ENCODE results near the gene KDELR1.

KDELR1 gene

GRCh38 chr19:48364598-48365348, 26.6 kb downstream of the KDELR1 start:
- TF ChIP-seq, protein P1, sequence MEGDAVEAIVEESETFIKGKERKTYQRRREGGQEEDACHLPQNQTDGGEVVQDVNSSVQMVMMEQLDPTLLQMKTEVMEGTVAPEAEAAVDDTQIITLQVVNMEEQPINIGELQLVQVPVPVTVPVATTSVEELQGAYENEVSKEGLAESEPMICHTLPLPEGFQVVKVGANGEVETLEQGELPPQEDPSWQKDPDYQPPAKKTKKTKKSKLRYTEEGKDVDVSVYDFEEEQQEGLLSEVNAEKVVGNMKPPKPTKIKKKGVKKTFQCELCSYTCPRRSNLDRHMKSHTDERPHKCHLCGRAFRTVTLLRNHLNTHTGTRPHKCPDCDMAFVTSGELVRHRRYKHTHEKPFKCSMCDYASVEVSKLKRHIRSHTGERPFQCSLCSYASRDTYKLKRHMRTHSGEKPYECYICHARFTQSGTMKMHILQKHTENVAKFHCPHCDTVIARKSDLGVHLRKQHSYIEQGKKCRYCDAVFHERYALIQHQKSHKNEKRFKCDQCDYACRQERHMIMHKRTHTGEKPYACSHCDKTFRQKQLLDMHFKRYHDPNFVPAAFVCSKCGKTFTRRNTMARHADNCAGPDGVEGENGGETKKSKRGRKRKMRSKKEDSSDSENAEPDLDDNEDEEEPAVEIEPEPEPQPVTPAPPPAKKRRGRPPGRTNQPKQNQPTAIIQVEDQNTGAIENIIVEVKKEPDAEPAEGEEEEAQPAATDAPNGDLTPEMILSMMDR (IDR thresholded peaks at IDR 0.05; ENCODE audit: low read depth, low read length): no peak
- peak overlapping the region; percentile 36 for H3K4me3 ChIP-seq (replicated peaks in 1 of 2; ENCODE audit: low read depth in 2 of 2, low read length in 2 of 2)
- no peak for DNase-seq (ENCODE audit: low read depth in 2 of 2)

DNA sequence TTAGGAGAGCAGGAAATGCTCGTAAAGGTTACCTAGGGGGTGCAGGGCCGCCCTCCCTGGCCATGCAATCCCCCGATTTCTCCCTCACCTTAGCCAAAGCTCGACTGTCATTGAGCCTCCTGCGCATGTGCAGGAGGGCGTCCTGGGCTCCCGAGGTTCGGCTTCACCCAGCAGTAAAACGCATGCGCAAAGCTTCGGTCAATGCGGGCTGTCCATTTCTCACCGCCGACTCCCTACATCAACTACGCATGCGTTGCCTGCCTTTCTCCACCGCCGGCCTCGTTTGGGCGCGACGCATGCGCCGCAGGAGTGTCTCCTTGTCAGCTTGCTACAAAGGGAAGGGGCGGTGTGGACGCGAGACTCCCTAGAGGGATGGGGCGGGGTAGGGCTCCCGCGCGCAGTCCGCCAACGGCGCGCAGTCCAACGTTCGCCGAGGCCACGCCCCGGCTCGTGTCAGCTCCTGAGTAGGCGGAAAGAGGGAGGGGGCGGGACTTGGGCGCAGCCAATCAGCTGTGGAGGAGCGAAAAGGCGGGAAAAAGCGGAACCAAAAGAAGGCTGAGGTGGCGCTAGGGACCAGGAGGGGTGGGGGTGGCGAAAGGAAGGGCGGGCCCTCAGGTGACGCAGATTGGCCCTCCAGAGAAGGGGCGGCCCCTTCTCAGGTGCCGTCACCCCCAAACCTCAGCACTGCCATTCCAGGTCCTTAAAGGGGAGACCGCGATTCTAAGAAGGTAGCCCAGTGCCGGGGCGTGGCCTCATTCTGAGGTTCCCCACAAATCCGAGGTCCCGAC, 27.3 kb downstream of the KDELR1 start, which contains the start of the genes SYNGR4 and TMEM143:
Gene SYNGR4, plus strand, starts transcription at position 558 of the 788 bp plus-strand sequence. CDS start 1,476 bp downstream, outside the sequence.
Gene TMEM143, minus strand, starts transcription at position 131 of the 788 bp plus-strand sequence. Its CDS starts 20 bp downstream, at position 111.
- DNase-seq (ENCODE audit: low read depth in 2 of 2): peak; percentile 100
- TF ChIP-seq, protein P1 (IDR thresholded peaks at IDR 0.05; ENCODE audit: low read depth, low read length): no peak
- H3K4me3 ChIP-seq (replicated peaks in 1 of 2; ENCODE audit: low read depth in 2 of 2, low read length in 2 of 2): peak within 1 kb of the TSS; percentile 63 to 67

- H3K4me3 ChIP-seq (replicated peaks in 1 of 2; ENCODE audit: low read depth in 2 of 2, low read length in 2 of 2): peak overlapping the region; percentile 63 to 67
- no peak for DNase-seq (ENCODE audit: low read depth in 2 of 2)
- TF ChIP-seq, protein P1 (IDR thresholded peaks at IDR 0.05; ENCODE audit: low read depth, low read length): no peak
Observed at GRCh38 chr19:48363500-48363809, 27.9 kb downstream of the KDELR1 start.

GRCh38 chr19:48362716-48363499, 28.4 kb downstream of the KDELR1 start:
- TF ChIP-seq, protein P1 (IDR thresholded peaks at IDR 0.05; ENCODE audit: low read depth, low read length): no peak
- H3K4me3 ChIP-seq (replicated peaks in 1 of 2; ENCODE audit: low read depth in 2 of 2, low read length in 2 of 2): peak overlapping the region; percentile 63 to 67
- DNase-seq (ENCODE audit: low read depth in 2 of 2): peak; percentile 94 to 97

GRCh38 chr19:48361912-48362311, 29.4 kb downstream of the KDELR1 start:
- TF ChIP-seq, protein P1 (IDR thresholded peaks at IDR 0.05; ENCODE audit: low read depth, low read length): no peak
- no peak for DNase-seq (ENCODE audit: low read depth in 2 of 2)
- no peak overlapping the region for H3K4me3 ChIP-seq (replicated peaks in 1 of 2; ENCODE audit: low read depth in 2 of 2, low read length in 2 of 2)

- DNase-seq (ENCODE audit: low read depth in 2 of 2): no peak
- no peak overlapping the region for H3K4me3 ChIP-seq (replicated peaks in 1 of 2; ENCODE audit: low read depth in 2 of 2, low read length in 2 of 2)
- TF ChIP-seq, protein P1 (IDR thresholded peaks at IDR 0.05; ENCODE audit: low read depth, low read length): no peak
Observed at GRCh38 chr19:48359123-48359522, 32.2 kb downstream of the KDELR1 start.
